Right atrium auricular region (tissue), 2 donors: ENCODE measurements around the gene STAT6. TPM values are rescaled to one million over a fixed set of nuclear protein-coding genes. Genes with fewer than 3 reads are reported as not detected.

Source experiments
- DNase-seq: peaks from one replicate; pipeline ENCODE4 v3.0.0-alpha.2; 2019; ENCODE audit warnings: low spot score
- H3K27ac ChIP-seq, 2 donors: fragments of 200-600 bp; sonication (generic); 1 replicate in 1 of 2; 2 replicates in 1 of 2; pipeline ENCODE4 v1.5.1; 2016 to 2019
- H3K27me3 ChIP-seq, 2 donors: fragments of 200-600 bp; sonication (generic); one replicate each; pipeline versions ENCODE4 v1.5.1 to v1.6.0; 2017 to 2019
- H3K36me3 ChIP-seq: fragments of 200-600 bp; sonication (generic); one replicate; pipeline ENCODE4 v1.5.1; 2016
- H3K4me1 ChIP-seq, 2 donors: fragments of 200-600 bp; sonication (generic); one replicate each; pipeline versions ENCODE4 v1.5.1 to v1.6.0; 2017 to 2019
- H3K4me3 ChIP-seq, 2 donors: fragments of 200-600 bp; sonication (generic); 1 replicate in 1 of 2; 2 replicates in 1 of 2; pipeline ENCODE4 v1.5.1; 2017 to 2019; ENCODE audit warnings: mild to moderate bottlenecking in 1 of 2, moderate library complexity in 1 of 2
- H3K9me3 ChIP-seq, 2 donors: fragments of 200-600 bp; sonication (generic); one replicate each; pipeline ENCODE4 v1.5.1; 2019
- CTCF ChIP-seq, 2 donors: fragments of 200-600 bp; sonication (generic); IDR thresholded peaks; one replicate each; pipeline ENCODE4 v1.5.1; 2019; ENCODE audit warnings: antibody characterized with exemption in 2 of 2
- total RNA-seq, 2 donors: library from RNA; depleted of rRNA; stranded (reverse); fragments of >200 nt; gene quantifications; one replicate each; pipeline ENCODE4 v1.1.0, GENCODE V29; 2016

The STAT6 gene
- total RNA-seq, 2 donors from 2014 or later, result 34.3 to 64.3 TPM

DNA sequence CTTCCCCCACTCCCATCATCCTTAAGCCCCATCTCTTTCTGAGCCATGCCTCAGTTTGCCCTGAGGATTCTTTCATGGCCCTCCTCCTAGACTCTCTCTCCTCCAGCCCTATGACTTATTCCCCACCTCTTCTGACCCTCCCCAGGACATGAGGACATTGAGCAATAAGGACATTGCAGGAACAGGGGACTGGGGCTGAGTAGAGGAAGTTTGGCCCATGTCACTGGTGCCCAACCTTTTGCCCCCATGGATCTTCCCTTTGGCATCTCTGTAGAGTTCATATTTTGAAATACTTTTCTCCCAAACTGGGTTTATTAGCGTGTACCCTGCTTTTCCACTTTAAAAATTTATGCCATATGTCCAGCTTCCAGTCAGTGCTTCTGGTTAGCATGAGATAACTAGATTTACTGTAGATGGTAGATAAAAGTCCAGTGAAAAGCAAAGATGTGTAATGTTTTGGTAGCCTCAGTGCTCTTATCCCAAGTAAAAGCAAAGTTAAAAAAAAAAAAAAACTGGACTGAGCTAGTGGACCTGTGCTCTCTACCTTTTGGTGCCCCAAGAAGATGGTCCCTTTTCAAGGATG lies 42.3 kb upstream of the STAT6 start:
- Histone ChIP-seq H3K9me3 (no peaks in the 10 kb centered on the region), H3K4me3 (no peak overlapping the region), H3K36me3 (peaks cover 48% of the 10 kb centered on the region), H3K27me3 (no peaks in the 10 kb centered on the region), H3K4me1 (peaks cover 0 to 63% of the 10 kb centered on the region in 2 donors), H3K27ac (peak overlapping the region; percentile 72 to 88)
- DNase-seq, result no peak
- TF ChIP-seq CTCF (IDR thresholded peaks at IDR 0.05), result no peak

DNA sequence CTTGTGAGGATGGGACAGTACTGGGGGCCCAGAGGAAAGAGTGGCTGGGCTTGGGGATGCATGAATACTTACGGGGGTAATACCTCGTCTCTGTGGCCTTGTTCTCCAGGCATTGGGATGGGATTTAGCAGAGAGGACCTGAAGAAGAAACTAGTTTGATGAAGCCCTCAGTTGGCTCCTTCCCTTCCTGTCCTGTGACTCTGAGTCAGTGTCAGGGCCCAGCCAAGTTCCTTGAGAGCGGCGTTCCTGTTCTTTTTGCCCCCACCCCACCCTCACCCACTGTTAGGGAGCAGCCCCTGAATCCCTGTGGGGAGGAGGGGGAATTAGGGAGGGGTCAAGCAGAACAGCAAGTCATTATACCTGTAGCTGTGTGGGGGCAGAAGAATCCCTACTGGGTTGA lies 41.5 kb upstream of the STAT6 start:
- Histone ChIP-seq H3K36me3 (peaks cover 43% of the 10 kb centered on the region), H3K4me3 (no peak overlapping the region), H3K9me3 (no peaks in the 10 kb centered on the region), H3K27me3 (no peaks in the 10 kb centered on the region), H3K4me1 (peaks cover 0 to 64% of the 10 kb centered on the region in 2 donors), H3K27ac (peak overlapping the region; percentile 72 to 88)
- TF ChIP-seq CTCF (IDR thresholded peaks at IDR 0.05), result no peak
- no peak for DNase-seq

DNA sequence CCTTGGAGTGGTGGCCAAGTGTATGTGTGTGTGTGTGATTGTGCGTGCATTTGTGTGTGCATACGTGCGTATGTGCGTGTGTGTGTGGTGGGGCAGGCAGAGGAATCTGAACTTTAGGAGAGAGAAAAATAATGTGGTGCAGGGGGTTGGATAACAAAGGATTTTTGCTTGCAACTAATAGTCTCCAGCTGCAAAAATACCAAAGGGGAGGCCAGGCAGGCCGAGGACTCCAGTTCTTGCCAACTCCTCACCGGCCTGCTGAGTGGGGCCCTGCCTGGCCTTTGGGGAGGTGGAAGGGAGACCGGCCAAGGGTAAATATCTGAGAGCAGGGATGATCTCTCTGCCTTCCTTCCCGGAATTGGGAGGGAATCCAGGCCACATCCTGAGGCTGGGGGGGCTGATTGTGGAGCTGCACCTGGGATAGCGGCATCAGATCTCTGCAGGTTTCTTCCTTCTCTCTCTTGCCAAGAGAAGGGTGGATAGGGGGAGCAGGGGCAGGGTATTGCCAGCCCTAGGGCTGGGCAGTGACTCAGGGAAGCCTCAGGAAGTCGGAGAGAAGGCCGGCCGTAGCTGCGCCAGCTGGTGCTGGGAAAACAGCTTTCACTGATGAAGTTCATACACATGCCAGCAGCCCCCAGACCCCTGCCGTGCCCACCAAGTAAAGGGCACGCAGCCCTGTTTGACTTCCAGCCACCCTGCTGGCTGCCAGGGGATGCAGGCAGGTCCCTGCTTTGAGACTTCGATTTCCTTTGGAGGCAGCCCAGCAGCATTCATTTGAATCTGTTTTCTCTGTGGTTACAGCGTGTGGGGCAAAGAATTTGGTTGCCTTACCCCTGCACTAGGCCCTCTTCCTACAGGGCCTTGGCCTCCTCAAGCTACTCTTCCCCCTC lies 40.8 kb upstream of the STAT6 start:
- peaks cover 42% of the 10 kb centered on the region for H3K36me3 ChIP-seq
- no peak overlapping the region for H3K4me3 ChIP-seq
- H3K27ac ChIP-seq, result peak overlapping the region; percentile 72 to 88
- peaks cover 0 to 71% of the 10 kb centered on the region in 2 donors for H3K4me1 ChIP-seq
- TF ChIP-seq CTCF (IDR thresholded peaks at IDR 0.05), result no peak
- no peak for DNase-seq
- H3K9me3 ChIP-seq, result no peaks in the 10 kb centered on the region
- H3K27me3 ChIP-seq, result no peaks in the 10 kb centered on the region

- no peaks in the 10 kb centered on the region for H3K27me3 ChIP-seq
- TF ChIP-seq CTCF (IDR thresholded peaks at IDR 0.05), result no peak
- H3K27ac ChIP-seq, result peak overlapping the region; percentile 72 to 88
- peaks cover 38% of the 10 kb centered on the region for H3K36me3 ChIP-seq
- no peak overlapping the region for H3K4me3 ChIP-seq
- no peak for DNase-seq
- H3K9me3 ChIP-seq, result no peaks in the 10 kb centered on the region
- H3K4me1 ChIP-seq, result peaks cover 0 to 86% of the 10 kb centered on the region in 2 donors
Observed at GRCh38 chr12:57150400-57151000, 39.3 kb upstream of the STAT6 start.

DNA sequence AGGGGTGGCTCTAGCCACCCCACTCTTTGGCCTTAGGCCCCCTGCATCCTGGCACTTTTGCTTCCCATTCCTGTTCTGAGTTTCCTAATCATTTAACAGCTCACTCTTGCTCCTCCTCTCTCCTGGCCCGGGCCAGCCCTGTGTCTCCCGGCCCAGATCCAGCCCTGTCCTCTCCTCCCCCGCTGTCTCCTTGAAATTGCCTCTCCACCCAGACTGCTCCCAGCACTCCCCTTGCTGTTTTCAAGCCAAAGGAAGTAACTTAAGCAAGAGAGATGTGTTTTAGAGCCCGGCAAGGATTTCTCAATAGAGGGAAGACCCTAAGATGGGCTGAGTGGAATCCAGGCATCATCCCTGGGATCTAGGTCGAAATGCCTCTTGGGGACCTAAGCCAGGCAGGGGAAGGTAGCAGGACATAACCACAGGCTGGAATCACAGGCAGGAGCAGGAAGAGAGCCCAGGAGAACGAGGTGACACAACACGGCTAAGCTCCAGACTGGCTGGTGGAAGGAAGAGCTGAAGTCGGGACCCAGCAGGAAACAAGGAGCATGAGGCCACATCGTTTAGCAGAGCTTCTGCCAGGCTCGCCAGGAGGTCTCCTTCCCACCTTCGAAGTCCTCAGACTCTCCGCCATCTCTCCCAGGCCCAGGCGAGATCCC lies 38.2 kb upstream of the STAT6 start:
- H3K36me3 ChIP-seq, result peaks cover 38% of the 10 kb centered on the region
- DNase-seq, result peak; percentile 88
- H3K4me1 ChIP-seq, result peaks cover 0 to 84% of the 10 kb centered on the region in 2 donors
- peak overlapping the region; percentile 72 to 87 for H3K27ac ChIP-seq
- no peaks in the 10 kb centered on the region for H3K27me3 ChIP-seq
- no peak for TF ChIP-seq CTCF (IDR thresholded peaks at IDR 0.05)
- no peaks in the 10 kb centered on the region for H3K9me3 ChIP-seq
- H3K4me3 ChIP-seq, result no peak overlapping the region
